Adrenal gland (tissue), 12 donors: Measurements from ENCODE around the gene SUCLG2. TPM values are rescaled to one million over a fixed set of nuclear protein-coding genes. Genes with fewer than 3 reads are reported as not detected.

ENCODE experiments used
- DNase-seq, 7 donors: peaks; one replicate each; pipeline ENCODE4 v3.0.0-alpha.2; 2019 to 2020
- H3K27ac ChIP-seq, 5 donors: fragments of 200-600 bp; sonication (generic) in 4 of 5; 1 replicate in 3 of 5; 2 replicates in 2 of 5; pipeline versions ENCODE4 v1.5.1 to v1.8.0; 2016 to 2020; ENCODE audit warnings: mild to moderate bottlenecking in 1 of 5
- H3K27me3 ChIP-seq: fragments of 200-600 bp; 2 replicates; pipeline ENCODE4 v1.8.0; 2021
- H3K36me3 ChIP-seq, 2 donors: fragments of 200-600 bp; replicated peaks in 1 of 2; 1 replicate in 1 of 2; 2 replicates in 1 of 2; pipeline versions ENCODE4 v1.5.1 to v1.8.0; 2018 to 2022
- H3K4me1 ChIP-seq, 2 donors: fragments of 200-600 bp; replicated peaks in 1 of 2; 1 replicate in 1 of 2; 2 replicates in 1 of 2; pipeline versions ENCODE4 v1.5.1 to v1.8.0; 2018 to 2021
- H3K4me3 ChIP-seq, 4 donors: fragments of 200-600 bp; sonication (generic) in 3 of 4; one replicate each; pipeline ENCODE4 v1.5.1; 2016 to 2018
- H3K9me3 ChIP-seq, 3 donors: fragments of 200-600 bp; sonication (generic) in 1 of 3; replicated peaks in 1 of 3; 1 replicate in 2 of 3; 2 replicates in 1 of 3; pipeline versions ENCODE4 v1.5.1 to v1.8.0; 2016 to 2021
- POLR2A ChIP-seq, 2 donors: fragments of 450-650 bp; IDR thresholded peaks; one replicate each; pipeline ENCODE4 v1.6.1; 2017; ENCODE audit warnings: antibody characterized with exemption in 2 of 2, mild to moderate bottlenecking in 2 of 2, moderate library complexity in 1 of 2
- WGBS, 4 donors: extraction: QIAGEN DNeasy Blood & Tissue Kit in 2 of 4; methylation state at CpG; one replicate each; pipeline versions ENCODE4 v1.1.5 to v1.1.7; 2013 to 2017; 5-methylcytosine and 5-hydroxymethylcytosine counted together
- intact Hi-C, 2 donors: fragments of 100-400 bp; cut with DNase I; formaldehyde crosslinking; loops; one replicate each; pipeline versions ENCODE4 v1.14.1 to v1.15.0; 2022 to 2023
- polyA plus RNA-seq, 3 donors: library from polyadenylated mRNA; stranded (reverse); fragments of 200-250 nt in 2 of 3; fragments of 350-450 nt in 1 of 3; fragmentation: Illumina TruSeq in 1 of 3; extraction: RNeasy Lipid Tissue Mini Kit (QIAGEN cat#74804) in 1 of 3; gene quantifications; one replicate each; pipeline ENCODE4 v1.2.3, GENCODE V29; 2013 to 2014
- total RNA-seq, 9 donors: library from RNA; depleted of rRNA in 4 of 9; stranded (reverse); fragments of >200 nt in 4 of 9; fragments of 120-200 nt in 1 of 9; fragmentation: NEBNext Ultra II Directional in 1 of 9; extraction: Animal tissue kit (Norgen Biotek cat#: 25700) in 1 of 9; gene quantifications; one replicate each; pipeline versions ENCODE4 v1.1.0 to v1.2.4, GENCODE V29; 2013 to 2023
- TF ChIP-seq, protein P1 (sequence below), 6 experiments: fragments of 450-650 bp in 4 of 6; fragments of 200-600 bp in 2 of 6; sonication (generic) in 1 of 6; IDR thresholded peaks; 1 replicate in 5 of 6; 2 replicates in 1 of 6; pipeline versions ENCODE4 v1.5.1 to v1.8.0; 2016 to 2021; ENCODE audit warnings: antibody characterized with exemption in 6 of 6, mild to moderate bottlenecking in 2 of 6, moderate library complexity in 1 of 6
- donor health status: healthy with polysubstance abuse.
- donor health status: Bipolar disorder and iron deficiency.
- donor health status: DM: yes; HTN: yes; CAD: no.
- donor health status: DM: no; HTN: no; CAD: no.
- donor health status: DM: no; HTN: no; CAD: no.
- donor health status: DM: yes; HTN: yes; CAD: no.

SUCLG2 gene
- total and polyA plus RNA-seq, 12 donors, result 24.4 to 115 (median 69.6) TPM

DNA sequence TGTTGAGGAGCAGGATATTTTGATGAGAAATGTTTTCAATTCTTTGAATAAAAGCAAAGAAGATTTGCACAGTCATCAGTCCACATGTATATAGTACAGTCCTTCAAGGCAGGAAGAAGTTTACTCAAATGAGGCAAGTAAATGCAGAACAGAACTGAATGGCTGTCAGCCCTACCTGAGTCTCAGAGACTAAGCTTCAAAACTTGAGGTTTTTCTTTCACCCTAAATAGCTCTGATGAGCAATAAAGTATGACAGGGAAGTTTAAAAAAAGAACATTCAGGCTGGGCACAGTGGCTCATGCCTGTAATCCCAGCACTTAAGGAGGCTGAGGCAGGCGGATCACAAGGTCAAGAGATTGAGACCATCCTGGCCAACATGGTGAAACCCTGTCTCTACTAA is 232.5 kb downstream of the SUCLG2 start:
- 90 to 95% (median 91%) methylated on average over 1 of the region's 1 CpG for WGBS, 4 donors
- intact Hi-C loops, result no loop called here
- Histone ChIP-seq H3K36me3 (no peaks in the 10 kb centered on the region), H3K9me3 (no peaks in the 10 kb centered on the region), H3K4me3 (no peak overlapping the region), H3K4me1 (peaks cover 0 to 4% of the 10 kb centered on the region in 2 donors), H3K27ac (no peak overlapping the region), H3K27me3 (no peaks in the 10 kb centered on the region)
- DNase-seq, result no peak
- no peak for TF ChIP-seq POLR2A (IDR thresholded peaks at IDR 0.05)
- TF ChIP-seq, protein P1, sequence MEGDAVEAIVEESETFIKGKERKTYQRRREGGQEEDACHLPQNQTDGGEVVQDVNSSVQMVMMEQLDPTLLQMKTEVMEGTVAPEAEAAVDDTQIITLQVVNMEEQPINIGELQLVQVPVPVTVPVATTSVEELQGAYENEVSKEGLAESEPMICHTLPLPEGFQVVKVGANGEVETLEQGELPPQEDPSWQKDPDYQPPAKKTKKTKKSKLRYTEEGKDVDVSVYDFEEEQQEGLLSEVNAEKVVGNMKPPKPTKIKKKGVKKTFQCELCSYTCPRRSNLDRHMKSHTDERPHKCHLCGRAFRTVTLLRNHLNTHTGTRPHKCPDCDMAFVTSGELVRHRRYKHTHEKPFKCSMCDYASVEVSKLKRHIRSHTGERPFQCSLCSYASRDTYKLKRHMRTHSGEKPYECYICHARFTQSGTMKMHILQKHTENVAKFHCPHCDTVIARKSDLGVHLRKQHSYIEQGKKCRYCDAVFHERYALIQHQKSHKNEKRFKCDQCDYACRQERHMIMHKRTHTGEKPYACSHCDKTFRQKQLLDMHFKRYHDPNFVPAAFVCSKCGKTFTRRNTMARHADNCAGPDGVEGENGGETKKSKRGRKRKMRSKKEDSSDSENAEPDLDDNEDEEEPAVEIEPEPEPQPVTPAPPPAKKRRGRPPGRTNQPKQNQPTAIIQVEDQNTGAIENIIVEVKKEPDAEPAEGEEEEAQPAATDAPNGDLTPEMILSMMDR (IDR thresholded peaks at IDR 0.05), result no peak

DNA sequence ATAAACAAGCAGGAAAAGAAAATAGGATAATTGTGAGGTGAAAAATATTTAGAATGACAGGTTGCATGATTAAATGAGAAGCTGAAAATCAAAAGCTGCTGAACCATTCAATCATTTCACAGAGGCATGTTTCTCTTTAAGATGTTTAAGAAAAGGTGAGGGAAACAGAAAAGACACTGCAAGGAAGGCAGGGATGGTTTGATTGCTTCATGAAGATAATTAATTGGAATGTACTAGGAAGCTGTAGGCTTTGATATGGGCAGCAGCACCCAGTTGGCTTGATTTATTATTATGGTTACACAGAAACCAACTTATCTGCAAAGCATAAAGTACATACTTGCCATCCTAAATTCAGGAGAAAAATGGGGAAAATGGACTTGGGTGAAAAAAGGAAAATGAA is 234.6 kb downstream of the SUCLG2 start:
- H3K4me3 ChIP-seq, result no peak overlapping the region
- H3K9me3 ChIP-seq, result no peaks in the 10 kb centered on the region
- intact Hi-C loops, result no loop called here
- H3K27me3 ChIP-seq, result no peaks in the 10 kb centered on the region
- H3K27ac ChIP-seq, result no peak overlapping the region
- H3K4me1 ChIP-seq, result peaks cover 5 to 8% of the 10 kb centered on the region in 2 donors
- TF ChIP-seq, protein P1 (IDR thresholded peaks at IDR 0.05), result no peak
- TF ChIP-seq POLR2A (IDR thresholded peaks at IDR 0.05), result no peak
- DNase-seq, result no peak
- H3K36me3 ChIP-seq, result no peaks in the 10 kb centered on the region

DNA sequence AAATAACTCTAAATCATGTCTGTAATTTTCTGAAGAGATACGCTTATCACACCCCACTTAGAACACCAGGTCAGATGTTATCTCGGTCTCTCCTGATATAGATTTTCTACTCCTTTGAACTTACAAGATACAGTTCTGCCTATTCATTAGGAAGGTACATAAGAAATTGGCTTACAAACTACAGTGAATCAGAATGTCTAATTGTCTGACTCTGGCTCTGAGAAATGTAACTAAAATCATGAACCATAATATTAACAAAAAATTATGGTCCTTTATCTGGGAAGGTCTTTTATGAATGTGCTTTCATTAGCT is 235.2 kb downstream of the SUCLG2 start:
- intact Hi-C loops, result no loop called here
- Histone ChIP-seq H3K27me3 (no peaks in the 10 kb centered on the region), H3K27ac (no peak overlapping the region), H3K9me3 (no peaks in the 10 kb centered on the region), H3K4me1 (peaks cover 5 to 8% of the 10 kb centered on the region in 2 donors), H3K4me3 (no peak overlapping the region), H3K36me3 (no peaks in the 10 kb centered on the region)
- DNase-seq, result no peak
- WGBS, 4 donors, result 53 to 69% (median 60%) methylated on average over 2 of the region's 2 CpGs
- TF ChIP-seq, protein P1 (IDR thresholded peaks at IDR 0.05), result no peak
- TF ChIP-seq POLR2A (IDR thresholded peaks at IDR 0.05), result no peak

DNA sequence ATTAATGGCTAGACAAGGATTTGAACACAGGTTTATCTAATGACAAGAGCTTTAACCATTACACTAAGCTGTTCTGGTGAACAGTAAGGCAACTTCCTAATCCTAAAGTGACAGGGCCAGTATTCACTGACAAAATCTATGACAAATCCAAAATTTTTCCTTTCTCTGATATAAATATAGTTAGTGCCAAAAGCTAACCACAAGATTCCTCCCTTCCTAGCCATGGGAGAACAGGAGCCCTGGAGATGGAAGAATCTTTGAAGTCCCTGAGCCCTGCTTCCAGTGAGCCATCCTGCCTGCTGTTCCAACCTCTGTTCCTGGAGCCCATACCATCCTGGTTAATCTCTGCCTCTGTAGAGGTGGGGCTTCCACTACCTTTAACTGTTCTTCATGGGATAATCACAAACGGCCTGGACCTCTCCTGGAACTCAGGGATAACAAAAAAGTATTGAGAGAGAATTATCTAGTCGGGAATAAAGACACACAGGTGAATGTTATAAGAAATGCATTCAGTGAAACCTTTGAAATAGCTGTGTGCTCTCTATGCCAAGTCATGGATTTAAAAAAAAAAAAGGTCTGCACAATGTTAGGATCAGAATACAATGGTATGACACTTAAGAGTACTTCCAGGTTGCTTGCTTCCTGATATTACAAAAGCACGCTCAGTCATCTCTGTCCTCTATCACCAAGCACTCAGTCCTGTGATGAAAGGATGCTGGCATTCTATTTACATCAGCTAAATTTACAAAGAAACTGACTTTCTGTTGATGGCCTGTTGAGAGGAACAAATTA is 235.8 kb downstream of the SUCLG2 start:
- H3K4me1 ChIP-seq, result peaks cover 5 to 8% of the 10 kb centered on the region in 2 donors
- 68 to 82% (median 76%) methylated on average over 3 of the region's 3 CpGs for WGBS, 4 donors
- no peaks in the 10 kb centered on the region for H3K27me3 ChIP-seq
- no peak overlapping the region for H3K4me3 ChIP-seq
- no peaks in the 10 kb centered on the region for H3K9me3 ChIP-seq
- TF ChIP-seq POLR2A (IDR thresholded peaks at IDR 0.05), result no peak
- TF ChIP-seq, protein P1 (IDR thresholded peaks at IDR 0.05), result no peak
- DNase-seq, result no peak
- intact Hi-C loops, result no loop called here
- H3K27ac ChIP-seq, result no peak overlapping the region
- no peaks in the 10 kb centered on the region for H3K36me3 ChIP-seq
